HG02571 (cell line): ENCODE results near the gene DSCAM.

Experiments
- ATAC-seq: cut with Tn5 transposase; IDR thresholded peaks from one replicate; pipeline ENCODE4 v1.9.1; 2021; ENCODE audit warnings: mild to moderate bottlenecking, moderate library complexity; ENCODE audit not compliant: unreplicated experiment

DSCAM gene

DNA sequence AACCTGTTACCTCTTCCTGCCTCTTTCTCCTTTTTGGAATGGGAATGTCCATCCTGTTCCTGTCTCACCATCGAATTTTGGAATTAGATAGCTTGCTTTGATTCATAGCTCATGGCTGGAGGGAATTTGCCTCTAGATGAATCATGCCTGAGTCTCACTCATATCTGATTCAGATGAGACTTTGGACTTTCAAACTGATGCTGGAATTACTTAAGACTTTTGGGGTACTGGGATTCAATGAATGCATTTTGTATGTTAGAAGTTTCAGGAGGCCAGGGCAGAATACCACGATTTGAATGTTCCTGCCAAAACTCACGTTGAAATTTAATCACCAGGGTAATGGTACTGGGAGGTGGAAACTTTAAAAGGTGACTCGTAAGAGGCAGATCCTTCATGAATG lies 132.4 kb downstream of the DSCAM start:
- ATAC-seq, result no peak

DNA sequence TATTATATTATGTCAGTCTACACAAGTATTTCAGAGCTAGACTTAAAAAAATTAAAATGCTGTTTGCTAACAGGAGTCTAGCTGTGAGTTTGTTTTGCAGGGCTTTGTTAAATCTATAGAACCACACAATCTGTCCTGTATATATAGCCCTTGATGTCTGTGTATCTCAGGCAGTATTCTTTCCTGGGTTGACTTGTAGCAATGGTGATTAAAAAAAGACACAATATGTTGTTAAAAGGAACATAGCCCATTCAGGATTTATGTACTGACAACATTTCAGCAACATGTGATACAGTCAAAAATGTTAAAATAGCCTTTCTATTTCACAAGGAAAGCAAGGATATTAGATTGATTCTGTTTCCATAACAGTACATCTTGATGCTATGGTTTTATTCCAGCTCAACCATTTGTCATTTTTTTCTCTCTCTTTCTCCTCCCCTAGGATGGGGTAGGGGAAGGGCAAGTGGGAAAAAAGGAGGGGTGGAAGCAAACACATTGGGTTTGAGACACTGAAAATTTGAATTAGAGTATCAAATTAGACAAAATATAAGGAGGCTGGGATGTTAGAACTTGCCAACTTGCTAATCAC lies 139.2 kb downstream of the DSCAM start:
- no peak for ATAC-seq

GRCh38 chr21:40706806-40707655 lies 139.9 kb downstream of the DSCAM start:
- ATAC-seq, result no peak

DNA sequence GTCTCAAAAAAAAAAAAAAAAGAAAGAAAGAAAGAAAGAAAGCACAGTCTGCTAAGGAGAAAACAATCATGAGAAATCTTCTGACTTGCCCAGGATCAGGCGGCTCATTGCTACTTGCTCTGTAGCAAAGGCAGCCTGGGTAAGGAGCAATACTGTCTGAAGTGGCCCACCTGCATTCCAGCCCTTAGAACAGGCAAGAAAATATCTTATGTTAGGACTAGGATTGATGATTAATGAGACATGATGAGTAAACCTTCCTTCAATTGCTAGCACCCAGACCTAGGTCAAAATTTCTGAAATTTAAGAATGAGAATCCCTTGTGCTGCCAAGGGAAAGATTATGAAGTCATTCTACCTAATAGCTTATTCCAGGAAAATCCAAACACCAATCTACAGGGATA lies 140.8 kb downstream of the DSCAM start:
- no peak for ATAC-seq

DNA sequence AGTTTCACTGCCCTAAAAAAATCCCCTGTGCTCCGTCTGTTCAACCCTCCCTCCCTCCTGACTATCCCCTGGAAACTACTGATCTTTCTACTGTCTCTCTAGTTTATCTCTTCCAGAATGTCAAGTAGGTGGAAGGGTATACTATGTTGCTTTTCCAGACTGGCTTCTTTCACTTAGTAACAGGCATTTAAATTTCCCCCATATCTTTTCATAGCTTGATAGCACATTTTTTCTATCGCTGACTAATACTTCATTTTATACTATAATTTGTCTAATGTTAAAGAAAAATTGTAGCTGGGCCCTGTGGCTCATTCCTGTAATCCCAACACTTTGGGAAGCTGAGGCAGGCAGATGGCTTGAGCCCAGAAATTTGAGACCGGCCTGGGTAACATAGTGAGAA lies 142.8 kb downstream of the DSCAM start:
- ATAC-seq, result no peak

DNA sequence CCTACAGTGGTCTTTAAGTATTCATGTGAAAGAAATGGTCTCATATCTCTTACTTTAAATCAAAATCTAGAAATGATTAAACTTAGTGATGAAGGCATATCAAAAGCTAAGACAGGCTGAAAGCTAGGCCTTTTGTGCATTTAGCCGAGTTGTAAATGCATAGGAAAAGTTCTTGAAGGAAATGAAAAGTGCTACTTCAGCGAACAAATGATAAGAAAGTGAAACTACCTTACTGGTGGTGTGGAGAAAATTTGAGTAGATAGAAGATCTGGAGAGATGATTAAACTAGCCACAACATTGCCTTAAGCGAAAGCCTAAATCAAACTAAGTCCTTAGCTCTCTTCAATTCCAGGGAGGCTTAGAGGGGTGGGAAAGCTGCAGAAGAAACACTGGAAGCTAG lies 147.6 kb downstream of the DSCAM start:
- no peak for ATAC-seq

GRCh38 chr21:40696246-40696645 lies 150.7 kb downstream of the DSCAM start:
- ATAC-seq, result no peak

- ATAC-seq, result no peak
Observed at GRCh38 chr21:40689840-40690360, 157.1 kb downstream of the DSCAM start.

DNA sequence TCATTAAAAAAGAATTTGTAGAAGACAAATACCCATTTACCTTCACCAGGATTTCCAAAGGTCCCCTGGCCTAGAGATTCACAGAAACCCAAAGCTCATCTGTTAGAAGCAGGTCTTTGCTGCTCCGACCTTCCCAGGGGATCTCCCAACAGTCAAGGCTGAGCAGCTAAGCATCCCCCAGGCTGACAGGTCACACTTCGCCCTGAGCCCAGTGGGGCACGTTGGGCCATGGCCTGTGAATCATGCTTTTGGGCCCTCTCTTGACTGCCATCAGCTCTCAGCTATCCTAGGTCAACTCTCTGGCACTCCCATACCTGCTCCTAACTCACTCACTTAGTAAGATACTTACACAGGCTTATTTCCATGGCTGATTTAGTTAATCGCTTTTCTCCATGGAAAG lies 157.7 kb downstream of the DSCAM start:
- no peak for ATAC-seq

DNA sequence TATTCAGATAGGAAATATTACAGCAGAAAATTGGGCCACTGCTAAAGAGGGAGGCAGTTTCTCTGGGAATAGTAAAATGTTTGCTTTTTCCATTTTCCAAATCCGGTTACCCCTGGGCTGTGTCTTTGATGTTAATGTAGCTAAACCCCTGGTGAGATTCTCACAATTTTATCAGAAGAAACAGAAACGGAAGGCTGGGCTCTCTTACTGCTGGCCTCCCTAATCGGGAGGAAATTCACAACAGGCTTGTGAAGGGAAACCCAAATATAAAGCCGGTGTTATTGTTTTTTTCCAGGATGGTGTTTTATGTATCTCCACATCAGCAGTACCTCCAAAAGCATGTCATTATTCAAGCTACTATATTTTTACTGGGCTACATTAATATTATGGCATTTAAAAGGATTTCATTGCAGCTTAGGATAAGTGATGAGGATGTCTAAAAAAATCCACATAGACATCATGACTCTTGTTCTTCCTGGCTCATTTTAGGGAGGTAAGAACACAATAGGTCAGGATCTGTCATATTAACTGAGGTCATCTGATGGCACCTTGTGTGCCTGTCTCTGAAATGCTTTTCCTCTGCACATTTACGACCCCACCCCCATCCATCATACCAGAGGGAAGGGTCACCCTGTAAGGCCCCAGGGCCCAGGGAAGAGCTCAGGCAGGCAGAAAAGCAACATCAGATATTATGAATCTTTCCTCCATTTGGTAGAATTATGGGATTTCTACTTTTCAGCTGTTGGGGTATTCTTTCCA lies 158.7 kb downstream of the DSCAM start:
- no peak for ATAC-seq

DNA sequence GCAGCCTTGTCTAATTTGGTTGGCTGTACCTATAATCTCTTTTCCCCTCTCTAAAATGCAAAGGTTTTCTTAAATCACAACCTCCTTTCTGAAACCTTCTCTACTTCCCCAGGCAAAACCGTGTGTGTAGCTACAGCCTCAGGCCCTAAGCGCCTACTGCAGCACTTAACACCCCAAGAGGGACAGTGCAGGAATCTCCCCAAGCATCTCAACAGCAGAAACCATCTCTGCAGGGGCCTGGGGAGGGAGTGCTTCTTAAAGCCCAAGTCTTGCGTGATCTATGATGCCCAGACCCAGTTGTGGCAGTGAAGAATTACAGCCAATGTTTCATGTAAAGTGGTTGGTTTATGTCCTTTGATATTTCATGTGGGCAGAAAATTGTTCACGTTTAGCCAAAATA lies 159.3 kb downstream of the DSCAM start:
- ATAC-seq, result no peak

DNA sequence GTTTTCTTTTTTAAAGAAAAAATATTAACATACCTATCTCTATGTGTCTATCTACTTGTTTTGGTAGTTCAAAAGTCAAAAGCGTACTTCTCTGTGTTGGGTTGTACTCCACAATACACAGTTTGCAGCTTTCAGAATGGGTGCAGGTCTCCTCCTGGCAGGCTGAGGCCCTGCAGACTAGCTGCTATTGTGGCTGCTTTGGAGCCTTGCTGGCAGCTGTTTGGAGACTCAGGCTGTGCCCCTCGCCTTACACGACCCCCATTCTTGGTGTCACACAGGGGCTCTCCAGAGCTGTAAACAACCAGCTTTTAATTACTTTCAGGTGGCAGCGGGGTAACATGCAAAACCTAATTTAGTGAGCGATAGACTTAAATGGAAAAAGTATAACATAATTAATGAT lies 160.4 kb downstream of the DSCAM start:
- ATAC-seq, result no peak

DNA sequence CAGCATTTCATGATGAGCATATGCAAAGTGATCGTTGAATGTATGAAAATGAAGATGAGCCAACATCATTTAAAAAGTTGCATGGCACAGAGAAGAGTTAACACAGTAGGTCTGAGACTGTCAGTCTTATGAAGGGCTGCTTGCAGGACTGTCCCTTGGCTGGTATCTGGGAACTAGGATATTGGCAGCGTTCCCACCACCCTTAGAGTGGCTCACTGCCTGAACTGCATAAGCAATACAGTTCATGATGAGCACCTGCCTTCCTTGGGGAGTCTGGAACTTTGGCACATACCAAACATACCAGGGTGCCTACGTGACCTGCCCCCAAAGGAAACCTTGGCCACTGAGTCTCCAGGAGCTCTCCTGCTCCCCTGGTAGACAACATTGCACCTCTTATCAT lies 161.8 kb downstream of the DSCAM start:
- ATAC-seq, result no peak

- no peak for ATAC-seq
Observed at GRCh38 chr21:40684726-40685125, 162.2 kb downstream of the DSCAM start.

DNA sequence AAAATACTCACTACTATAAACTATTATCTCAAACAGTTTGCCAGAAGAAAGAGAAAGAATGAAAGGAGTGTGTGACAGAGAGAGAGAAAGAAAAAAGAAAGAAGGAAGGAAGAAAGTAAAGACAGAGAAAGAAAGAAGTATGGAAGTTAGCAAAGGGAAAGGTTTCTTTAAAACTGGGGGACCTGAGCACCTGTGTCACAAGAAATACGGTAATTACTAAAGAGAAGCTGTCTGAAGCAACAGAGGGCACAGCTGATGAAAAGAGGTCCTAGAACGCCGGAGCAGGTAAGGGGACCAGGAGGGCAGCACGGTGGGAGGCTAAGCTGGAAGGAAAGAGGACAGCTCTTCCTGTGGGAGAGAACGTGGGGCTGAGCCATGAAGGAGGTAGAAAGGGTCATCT lies 163.6 kb downstream of the DSCAM start:
- ATAC-seq, result no peak

GRCh38 chr21:40681164-40681859 lies 165.6 kb downstream of the DSCAM start:
- ATAC-seq, result no peak

- no peak for ATAC-seq
Observed at GRCh38 chr21:40680311-40680710, 166.6 kb downstream of the DSCAM start.

GRCh38 chr21:40678681-40679284 lies 168.2 kb downstream of the DSCAM start:
- no peak for ATAC-seq

DNA sequence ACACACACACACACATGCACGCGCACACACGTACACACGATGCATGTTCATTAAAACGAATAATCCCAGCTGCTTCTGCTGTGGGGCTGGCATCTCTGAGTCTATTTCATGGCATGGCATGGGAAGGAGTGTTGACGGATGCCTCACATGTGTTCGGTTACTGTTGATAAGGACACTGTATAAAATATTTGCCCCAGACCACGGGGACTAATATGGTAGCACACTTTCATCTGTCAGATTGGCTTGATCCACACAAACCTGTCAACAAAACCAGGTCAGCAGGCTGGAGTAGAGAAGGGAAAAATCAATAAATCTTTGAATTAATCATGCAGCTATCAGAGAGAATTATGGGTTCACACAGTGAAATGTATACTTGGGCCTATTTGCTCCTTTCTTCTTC lies 171.9 kb downstream of the DSCAM start:
- no peak for ATAC-seq

DNA sequence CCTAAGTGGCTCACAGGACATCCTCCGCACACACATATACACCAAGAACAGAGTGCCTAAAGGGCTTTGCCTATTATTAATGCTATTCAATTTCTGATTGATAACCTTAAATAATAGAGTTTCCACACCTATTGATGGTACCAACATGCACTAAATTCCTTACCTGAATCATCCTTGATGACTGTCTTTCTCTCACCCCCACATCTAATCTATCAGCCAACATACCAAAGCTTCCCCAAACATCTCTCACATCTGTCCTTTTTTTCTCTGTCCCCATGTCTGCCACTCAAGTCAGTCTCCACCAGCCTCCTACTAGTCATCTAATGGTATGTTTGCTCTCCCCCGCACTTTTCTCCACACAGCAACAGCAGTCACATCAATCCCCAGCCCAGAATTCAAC lies 174.4 kb downstream of the DSCAM start:
- no peak for ATAC-seq

DNA sequence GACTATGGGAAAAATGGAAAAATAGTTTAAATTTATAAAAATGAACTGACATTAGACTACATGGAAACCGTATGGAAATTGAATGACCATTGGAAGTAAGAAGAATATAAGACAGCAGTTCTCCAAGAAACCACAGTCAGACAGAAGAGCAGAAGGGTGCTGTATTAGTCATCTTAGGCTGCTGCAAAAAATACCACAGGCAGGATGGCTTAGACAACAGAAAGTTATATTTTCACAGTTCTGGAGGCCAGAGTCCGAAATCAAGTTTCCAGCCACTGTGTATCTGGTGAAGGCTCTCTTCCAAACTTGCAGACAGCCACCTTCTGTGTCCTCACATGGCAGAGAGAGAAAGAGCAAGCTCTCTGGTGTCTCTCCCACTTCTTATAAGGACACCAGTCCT lies 175.2 kb downstream of the DSCAM start:
- ATAC-seq, result no peak
